CD4-positive, CD25-positive, alpha-beta regulatory T cell (primary cell): ENCODE results near the gene JAG1. TPM values are rescaled to one million over a fixed set of nuclear protein-coding genes. Genes with fewer than 3 reads are reported as not detected.
A peak's percentile ranks its signal among the peaks of the same experiment; 100 is the strongest.
"Not testable (repeated sequence)": the region's sequence is repeated elsewhere in the genome, so short reads cannot be mapped to it uniquely, and the experiment has no call there.

Experiments
- ATAC-seq, 2 donors: fragments of 150-1000 bp; cut with Tn5 transposase; one replicate each; pipeline ENCODE4 v1.10.0; 2021; ENCODE audit warnings: low read depth in 2 of 2, moderate number of reproducible peaks in 2 of 2, moderate library complexity in 1 of 2
- DNase-seq, 3 donors: peaks; one replicate each; pipeline versions ENCODE4 v3.0.0 to v3.0.0-alpha.2; 2012 to 2022; ENCODE audit warnings: mixed read lengths in 1 of 3
- H3K27ac ChIP-seq: one replicate; pipeline ENCODE4 v1.7.0; 2013; ENCODE audit warnings: mild to moderate bottlenecking, low read length; ENCODE audit not compliant: insufficient read depth, poor library complexity, severe bottlenecking
- H3K27me3 ChIP-seq: one replicate; pipeline ENCODE4 v1.7.0; 2013; ENCODE audit warnings: low read length; ENCODE audit not compliant: control insufficient read depth, insufficient read depth
- H3K36me3 ChIP-seq: one replicate; pipeline ENCODE4 v1.7.0; 2013; ENCODE audit warnings: mild to moderate bottlenecking, low read length, moderate library complexity; ENCODE audit not compliant: control insufficient read depth, insufficient read depth
- H3K4me1 ChIP-seq: 2 replicates; pipeline ENCODE4 v1.7.0; 2013; ENCODE audit warnings: mild to moderate bottlenecking, low read length; ENCODE audit not compliant: insufficient read depth, control insufficient read depth, poor library complexity, severe bottlenecking
- H3K4me3 ChIP-seq: one replicate; pipeline ENCODE4 v1.7.0; 2013; ENCODE audit warnings: low read depth, mild to moderate bottlenecking, low read length, moderate library complexity
- H3K9me3 ChIP-seq, 2 experiments: 1 replicate in 1 of 2; 2 replicates in 1 of 2; pipeline ENCODE4 v1.7.0; 2013; ENCODE audit warnings: low read length in 2 of 2, mild to moderate bottlenecking in 1 of 2, moderate library complexity in 1 of 2; ENCODE audit not compliant: control insufficient read depth in 2 of 2
- H3K27ac Mint-ChIP-seq, 3 donors: one replicate each; pipeline ENCODE4 v1.8.0; 2020 to 2022; ENCODE audit warnings: mild to moderate bottlenecking in 3 of 3, mixed read lengths in 3 of 3, moderate library complexity in 2 of 3
- H3K27me3 Mint-ChIP-seq: one replicate; pipeline ENCODE4 v1.8.0; 2022; ENCODE audit warnings: mild to moderate bottlenecking, mixed read lengths
- H3K36me3 Mint-ChIP-seq: one replicate; pipeline ENCODE4 v1.8.0; 2020; ENCODE audit warnings: mixed read lengths
- H3K4me1 Mint-ChIP-seq, 4 donors: one replicate each; pipeline ENCODE4 v1.8.0; 2020 to 2022; ENCODE audit warnings: mixed read lengths in 4 of 4, mild to moderate bottlenecking in 1 of 4
- H3K4me3 Mint-ChIP-seq, 4 donors: one replicate each; pipeline ENCODE4 v1.8.0; 2020 to 2022; ENCODE audit warnings: mild to moderate bottlenecking in 4 of 4, mixed read lengths in 4 of 4, moderate library complexity in 3 of 4
- H3K9me3 Mint-ChIP-seq, 7 donors: one replicate each; pipeline ENCODE4 v1.8.0; 2020 to 2022; ENCODE audit warnings: mixed read lengths in 7 of 7, mild to moderate bottlenecking in 3 of 7, moderate library complexity in 2 of 7
- polyA plus RNA-seq, 4 donors: library from polyadenylated mRNA; unstranded; fragments of 300-500 nt; fragmentation: Illumina TruSeq; gene quantifications; one replicate each; pipeline ENCODE4 v1.2.3, GENCODE V29; 2021
- total RNA-seq: library from RNA; stranded (reverse); gene quantifications from one replicate; pipeline ENCODE4 v1.2.3, GENCODE V29; 2022

JAG1 gene
- total and polyA plus RNA-seq, 5 donors from 2014 or later: 0.03 to 0.30 (median 0.05) TPM; not detected in 1

DNA sequence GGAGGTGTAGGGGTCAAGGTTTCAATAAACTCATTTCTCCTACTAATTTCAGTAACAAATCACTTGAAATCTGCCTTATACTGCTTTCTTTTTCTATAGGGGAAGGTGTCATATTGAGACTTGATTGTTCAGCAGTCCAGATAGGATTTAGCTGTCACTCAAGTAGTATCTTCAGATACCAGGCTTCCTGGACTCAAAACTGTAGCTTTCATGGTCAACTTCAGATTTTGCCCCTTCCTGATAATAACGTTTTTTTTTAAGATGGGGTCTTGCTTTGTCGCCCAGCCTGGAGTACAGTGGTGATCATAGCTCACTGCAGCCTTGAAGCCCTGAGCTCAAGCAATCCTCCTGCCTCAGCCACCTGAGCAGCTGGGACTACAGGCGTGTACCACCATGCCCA is 77.8 kb downstream of the JAG1 start:
- Mint-ChIP-seq H3K9me3 (no peaks in the 10 kb centered on the region), H3K4me3 (no peak overlapping the region), H3K27me3 (no peaks in the 10 kb centered on the region), H3K4me1 (peaks cover 0 to 7% (median 4%) of the 10 kb centered on the region in 4 donors), H3K27ac (peak overlapping the region in 1 of 3 donors; percentile 37), H3K36me3 (peaks cover 20% of the 10 kb centered on the region)
- Histone ChIP-seq H3K27ac (no peak overlapping the region), H3K36me3 (peaks cover 5% of the 10 kb centered on the region), H3K4me1 (no peaks in the 10 kb centered on the region), H3K27me3 (no peaks in the 10 kb centered on the region), H3K9me3 (no peaks in the 10 kb centered on the region), H3K4me3 (no peak overlapping the region)
- ATAC-seq (no peak), DNase-seq (no peak)

DNA sequence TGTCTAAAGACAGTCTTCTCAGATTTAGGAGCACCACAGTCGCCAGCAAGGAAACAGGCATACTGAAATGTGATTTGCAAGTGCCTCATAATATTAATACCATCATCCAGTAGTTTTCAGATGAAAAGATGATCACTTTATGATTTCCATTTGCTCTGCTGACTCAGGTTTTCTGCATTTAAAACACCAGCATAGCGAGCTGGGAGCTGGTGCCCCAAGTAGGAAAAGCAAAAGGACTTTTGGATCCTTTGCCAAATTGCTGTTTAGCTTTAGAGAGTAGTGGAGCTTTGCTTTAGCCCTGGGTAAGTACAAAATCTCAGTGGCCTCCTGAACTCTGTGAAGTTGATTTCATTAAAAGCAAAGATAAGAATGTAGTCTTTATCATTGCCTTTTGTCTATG is 78.5 kb downstream of the JAG1 start:
- DNase-seq (no peak), ATAC-seq (no peak)
- no peaks in the 10 kb centered on the region for H3K4me1 ChIP-seq
- H3K27ac ChIP-seq: no peak overlapping the region
- H3K27ac Mint-ChIP-seq: no peak overlapping the region
- peaks cover 0 to 8% (median 7%) of the 10 kb centered on the region in 4 donors for H3K4me1 Mint-ChIP-seq
- H3K9me3 ChIP-seq: no peaks in the 10 kb centered on the region
- no peaks in the 10 kb centered on the region for H3K27me3 Mint-ChIP-seq
- peaks cover 2% of the 10 kb centered on the region for H3K36me3 ChIP-seq
- H3K36me3 Mint-ChIP-seq: peaks cover 15% of the 10 kb centered on the region
- no peak overlapping the region for H3K4me3 ChIP-seq
- no peak overlapping the region for H3K4me3 Mint-ChIP-seq
- no peaks in the 10 kb centered on the region for H3K27me3 ChIP-seq
- H3K9me3 Mint-ChIP-seq: no peaks in the 10 kb centered on the region

DNA sequence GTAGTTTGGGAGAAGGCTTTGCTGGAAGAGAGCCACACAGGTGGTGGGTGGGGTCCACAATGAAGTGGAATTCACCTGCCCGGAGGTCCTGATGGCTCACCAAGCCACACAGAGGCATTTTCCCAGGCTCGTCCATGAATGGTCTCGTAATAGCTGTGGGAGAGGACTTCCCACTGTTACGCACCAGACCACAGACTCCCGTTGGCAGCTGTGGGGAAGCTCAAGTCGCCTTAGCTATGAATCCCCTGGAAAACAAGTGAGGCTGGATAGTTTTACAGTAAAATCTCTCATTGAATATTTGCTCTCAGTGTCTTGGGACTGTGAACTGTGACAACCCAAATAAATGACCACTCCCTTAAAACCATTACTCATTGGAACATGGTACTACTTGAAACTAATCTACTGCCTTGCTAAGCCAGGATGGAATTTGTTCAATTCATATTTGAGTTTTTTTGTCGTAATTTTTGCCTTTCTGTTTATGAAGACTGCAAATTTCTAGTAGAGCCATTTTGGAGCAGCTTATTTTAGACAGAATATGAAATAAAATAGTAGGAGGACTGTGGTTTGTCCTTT is 79.4 kb downstream of the JAG1 start:
- H3K4me3 ChIP-seq: no peak overlapping the region
- H3K4me1 Mint-ChIP-seq: peaks cover 0 to 8% (median 7%) of the 10 kb centered on the region in 4 donors
- H3K4me1 ChIP-seq: no peaks in the 10 kb centered on the region
- no peaks in the 10 kb centered on the region for H3K9me3 ChIP-seq
- no peaks in the 10 kb centered on the region for H3K36me3 ChIP-seq
- no peak for ATAC-seq
- no peak for DNase-seq
- H3K27ac ChIP-seq: no peak overlapping the region
- H3K36me3 Mint-ChIP-seq: peaks cover 14% of the 10 kb centered on the region
- H3K27me3 Mint-ChIP-seq: no peaks in the 10 kb centered on the region
- no peaks in the 10 kb centered on the region for H3K27me3 ChIP-seq
- no peak overlapping the region for H3K4me3 Mint-ChIP-seq
- no peaks in the 10 kb centered on the region for H3K9me3 Mint-ChIP-seq
- H3K27ac Mint-ChIP-seq: no peak overlapping the region

DNA sequence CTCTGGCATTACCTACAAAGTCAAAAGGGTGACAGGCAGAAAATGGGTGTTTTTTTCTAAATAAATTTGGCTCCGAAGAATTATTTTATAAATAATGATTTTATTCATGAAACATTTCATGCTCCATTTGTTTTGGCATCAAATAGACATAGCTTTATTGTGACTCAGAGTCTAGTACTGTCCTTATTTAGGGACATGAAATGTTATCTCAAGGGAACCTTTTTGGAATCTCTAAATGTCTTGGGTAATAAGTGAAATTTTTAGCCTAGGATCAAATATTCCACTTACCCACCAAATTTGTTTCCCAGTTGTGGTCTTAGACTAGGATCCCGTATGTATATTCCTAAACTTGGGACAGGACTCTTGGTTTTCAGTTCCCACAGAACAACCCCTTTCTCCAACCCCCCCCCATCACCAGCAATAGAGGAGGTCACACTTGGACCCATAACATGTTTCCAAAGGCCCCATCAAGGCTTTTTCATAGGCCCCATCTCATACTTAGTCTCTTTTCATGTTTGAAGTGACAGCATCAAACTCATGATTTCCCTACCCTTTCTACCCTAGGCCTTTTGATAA is 81.8 kb downstream of the JAG1 start:
- H3K27me3 ChIP-seq: no peaks in the 10 kb centered on the region
- Mint-ChIP-seq H3K27ac (no peak overlapping the region), H3K36me3 (peaks cover 3% of the 10 kb centered on the region), H3K4me3 (no peak overlapping the region), H3K27me3 (no peaks in the 10 kb centered on the region), H3K9me3 (no peaks in the 10 kb centered on the region), H3K4me1 (peaks cover 0 to 9% (median 7%) of the 10 kb centered on the region in 4 donors)
- ATAC-seq (no peak), DNase-seq (no peak)
- no peaks in the 10 kb centered on the region for H3K36me3 ChIP-seq
- no peak overlapping the region for H3K27ac ChIP-seq
- no peak overlapping the region for H3K4me3 ChIP-seq
- H3K4me1 ChIP-seq: no peaks in the 10 kb centered on the region
- no peaks in the 10 kb centered on the region for H3K9me3 ChIP-seq

DNA sequence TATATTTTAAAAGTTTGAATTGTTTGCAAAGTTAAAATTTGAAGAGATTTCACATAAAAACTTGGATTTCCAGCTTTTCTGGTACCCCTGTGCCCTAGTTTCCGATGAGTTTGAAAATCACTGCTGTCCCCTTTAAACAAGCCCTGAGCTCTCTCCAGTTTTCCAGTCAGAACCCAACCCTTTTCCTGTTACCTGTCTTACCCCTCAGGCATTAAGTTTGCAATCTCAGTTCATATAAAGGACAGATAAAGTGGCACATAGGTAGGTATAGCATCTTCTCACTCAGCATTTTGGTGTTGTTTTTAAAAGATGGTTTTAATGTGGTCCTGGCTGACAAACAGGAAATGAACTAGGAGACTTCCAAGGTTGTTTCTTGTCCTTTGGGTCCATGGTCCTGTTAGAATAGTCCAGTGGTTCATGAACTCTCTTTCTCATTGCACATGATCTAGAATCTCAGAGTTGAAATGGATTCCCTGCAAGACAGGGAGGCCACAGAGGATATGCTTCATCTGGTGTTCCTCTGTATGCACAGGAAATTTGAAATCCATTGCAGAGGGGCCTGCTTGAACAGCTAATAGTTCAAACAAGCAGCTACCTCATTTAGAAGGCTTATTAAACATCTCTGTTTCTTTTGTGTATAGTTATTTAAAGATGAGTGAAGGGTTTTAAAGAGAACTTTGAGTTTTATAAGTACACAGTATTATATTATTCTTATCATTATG is 82.7 kb downstream of the JAG1 start:
- Mint-ChIP-seq H3K4me1 (peaks cover 0 to 11% (median 7%) of the 10 kb centered on the region in 4 donors), H3K9me3 (peaks cover 0 to 1% (median 0%) of the 10 kb centered on the region in 7 donors), H3K4me3 (no peak overlapping the region), H3K27ac (no peak overlapping the region), H3K36me3 (peaks cover 3% of the 10 kb centered on the region), H3K27me3 (no peaks in the 10 kb centered on the region)
- Histone ChIP-seq H3K9me3 (no peaks in the 10 kb centered on the region), H3K4me3 (no peak overlapping the region), H3K36me3 (no peaks in the 10 kb centered on the region), H3K27ac (no peak overlapping the region), H3K27me3 (no peaks in the 10 kb centered on the region), H3K4me1 (no peaks in the 10 kb centered on the region)
- ATAC-seq (no peak), DNase-seq (no peak)

DNA sequence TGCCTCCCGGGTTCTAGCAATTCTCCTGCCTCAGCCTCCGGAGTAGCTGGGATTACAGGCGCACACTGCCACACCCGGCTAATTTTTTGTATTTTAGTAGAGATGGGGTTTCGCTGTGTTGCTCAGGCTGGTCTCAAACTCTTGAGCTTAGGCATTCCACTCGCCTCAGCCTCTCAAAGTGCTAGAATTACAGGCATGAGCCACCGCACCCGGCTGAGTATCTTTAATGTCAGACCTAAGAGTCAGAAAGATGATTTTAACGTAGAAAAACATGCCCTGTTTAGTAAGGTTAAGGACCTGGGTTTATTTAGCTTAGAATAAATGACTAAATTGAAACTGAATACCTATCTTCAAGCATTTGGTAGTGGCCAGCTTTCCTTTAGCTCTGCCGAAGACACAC is 83.4 kb downstream of the JAG1 start:
- H3K4me3 Mint-ChIP-seq, H3K27ac Mint-ChIP-seq, ATAC-seq: not testable (repeated sequence)

More for the DNA sequence above, 83.4 kb downstream of the JAG1 start:
- not testable (repeated sequence) for H3K4me1 ChIP-seq, H3K27ac ChIP-seq, H3K27me3 Mint-ChIP-seq, H3K9me3 Mint-ChIP-seq, H3K9me3 ChIP-seq, H3K36me3 Mint-ChIP-seq, H3K36me3 ChIP-seq, H3K27me3 ChIP-seq, DNase-seq, H3K4me3 ChIP-seq
- H3K4me1 Mint-ChIP-seq: peaks cover 0 to 11% (median 7%) of the 10 kb centered on the region in 4 donors
